T1000 (cell line): ENCODE measurements around the gene NPSR1.
"Not testable (repeated sequence)": the region's sequence is repeated elsewhere in the genome, so short reads cannot be mapped to it uniquely, and the experiment has no call there.

Source experiments
- DNase-seq: peaks from one replicate; lab custom pipeline; 2025; ENCODE audit warnings: mixed read lengths; lab: John Stamatoyannopoulos, UW

Gene NPSR1

DNA sequence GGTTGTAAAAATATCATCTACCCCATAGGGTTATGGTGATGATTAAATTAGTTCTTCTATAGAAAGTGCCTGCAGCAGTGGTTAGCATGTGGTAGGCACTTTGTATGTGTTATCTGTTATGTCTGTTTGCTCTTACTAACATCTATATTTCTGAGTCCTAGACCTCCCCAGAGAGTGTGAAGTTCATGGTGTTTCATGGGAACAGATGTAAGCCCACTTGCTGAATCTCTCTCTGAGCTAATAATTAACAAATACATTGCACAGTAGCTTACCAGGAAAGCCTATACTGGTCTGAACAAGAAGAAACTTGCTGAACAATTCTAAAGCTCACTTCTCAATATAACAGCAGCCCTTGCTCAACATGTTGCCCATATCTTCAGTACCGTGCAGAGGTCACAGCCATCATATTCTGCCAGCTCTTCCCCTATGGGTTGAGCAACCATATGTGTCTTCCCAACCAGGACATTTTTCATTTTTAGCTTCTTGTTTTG is 100.1 kb downstream of the NPSR1 start:
- no peak for DNase-seq

DNA sequence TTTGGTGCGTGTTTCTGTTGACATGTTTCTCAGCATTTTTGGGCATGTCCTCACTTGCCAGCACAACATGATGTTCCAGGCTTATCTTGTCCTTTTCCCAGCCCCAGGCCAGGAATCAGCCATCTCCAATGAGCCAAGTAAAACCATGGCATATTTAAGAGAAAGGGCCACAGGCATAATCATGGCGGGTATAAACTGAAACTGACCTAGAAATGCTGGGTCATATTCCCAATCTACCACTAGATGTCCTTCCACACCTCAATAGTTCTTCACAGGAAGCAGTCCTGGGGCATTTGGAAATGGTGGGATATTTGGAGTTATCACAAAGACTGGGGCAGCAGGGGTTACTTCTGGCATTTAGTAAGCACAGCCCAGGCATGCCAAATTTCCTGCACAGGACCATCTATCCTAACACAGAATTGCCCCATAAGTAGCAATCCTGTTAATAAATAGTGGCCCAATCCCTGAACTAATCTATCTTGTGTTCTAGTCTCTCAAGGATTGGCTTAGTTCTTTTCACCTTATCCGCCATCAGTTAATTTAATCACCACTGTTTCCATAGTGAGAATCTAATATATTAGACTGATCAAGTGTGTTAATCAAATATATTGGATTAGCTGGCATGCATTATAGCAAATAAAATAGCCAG is 101.6 kb downstream of the NPSR1 start:
- DNase-seq: no peak

DNA sequence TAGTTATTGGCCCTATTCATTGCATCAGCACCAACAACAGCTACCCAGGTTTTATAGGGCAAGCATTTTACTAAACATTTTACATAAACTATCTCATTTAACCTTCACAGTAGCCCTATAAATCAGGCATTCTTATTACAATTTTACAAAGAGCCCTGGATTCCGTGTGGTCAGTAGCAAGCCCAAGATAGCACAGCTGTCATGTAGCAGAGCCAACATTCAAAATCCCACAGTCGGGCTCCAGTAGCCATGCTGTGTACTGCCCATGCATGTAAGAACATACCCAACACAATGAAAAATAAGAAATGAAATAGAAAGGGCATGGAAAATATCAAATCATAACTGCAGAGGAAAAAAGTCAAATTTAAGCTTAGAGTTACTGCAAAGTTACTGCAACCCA is 102.3 kb downstream of the NPSR1 start:
- no peak for DNase-seq

GRCh38 chr7:34761206-34761605 is 103.2 kb downstream of the NPSR1 start:
- no peak for DNase-seq

DNA sequence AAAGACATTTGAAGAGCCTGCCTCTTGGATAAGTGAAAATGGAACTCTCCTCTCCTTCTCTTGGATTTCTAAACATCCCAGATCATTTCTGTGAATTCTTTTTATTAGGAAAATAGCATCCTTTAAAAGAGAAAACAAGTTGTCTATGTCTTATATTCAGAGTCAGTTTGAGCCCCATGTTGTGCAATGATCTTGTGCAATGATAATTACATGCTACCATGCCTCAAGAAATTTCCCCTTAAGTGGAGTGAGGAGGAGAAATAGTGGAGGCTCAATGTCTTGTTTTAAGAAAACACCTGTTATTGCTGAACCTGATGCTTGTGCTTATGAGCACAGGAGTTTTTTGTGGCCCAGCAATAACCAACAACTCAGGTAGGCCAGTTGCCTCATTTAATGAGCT is 103.6 kb downstream of the NPSR1 start:
- no peak for DNase-seq

- DNase-seq: no peak
These were observed 104.7 kb downstream of the NPSR1 start for GRCh38 chr7:34762764-34763163.

GRCh38 chr7:34772296-34772938 is 114.4 kb downstream of the NPSR1 start:
- DNase-seq: no peak

DNA sequence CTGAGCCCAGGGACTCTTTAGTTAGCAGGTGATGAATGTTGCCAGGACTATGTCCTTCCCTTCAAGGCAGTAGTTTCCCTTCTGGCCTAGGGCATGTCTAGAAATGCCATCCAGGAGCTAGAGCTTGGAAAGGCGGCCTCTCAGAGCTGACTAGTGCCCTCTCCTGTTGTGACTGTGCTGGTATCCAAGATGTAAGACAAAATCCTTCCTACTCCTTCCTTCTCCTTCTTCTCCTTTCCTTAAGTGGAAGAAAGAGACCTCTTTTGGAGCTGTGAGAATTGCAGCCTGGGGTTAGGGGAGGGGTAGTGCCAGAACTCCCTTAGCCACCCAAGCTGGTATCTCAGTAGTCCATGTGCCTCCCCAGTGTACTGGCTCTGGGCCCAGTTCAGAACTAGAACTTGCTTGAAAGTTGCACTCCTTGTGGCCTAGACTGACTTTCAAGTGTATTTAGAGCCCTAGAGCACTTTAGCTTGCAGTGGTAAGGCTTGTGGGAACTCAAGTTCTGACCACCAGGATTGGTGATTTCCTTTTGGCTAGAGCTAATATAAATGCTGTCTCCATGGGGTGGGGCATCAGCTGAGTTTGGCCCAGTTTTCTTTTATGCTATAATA is 118.8 kb downstream of the NPSR1 start:
- DNase-seq: no peak

DNA sequence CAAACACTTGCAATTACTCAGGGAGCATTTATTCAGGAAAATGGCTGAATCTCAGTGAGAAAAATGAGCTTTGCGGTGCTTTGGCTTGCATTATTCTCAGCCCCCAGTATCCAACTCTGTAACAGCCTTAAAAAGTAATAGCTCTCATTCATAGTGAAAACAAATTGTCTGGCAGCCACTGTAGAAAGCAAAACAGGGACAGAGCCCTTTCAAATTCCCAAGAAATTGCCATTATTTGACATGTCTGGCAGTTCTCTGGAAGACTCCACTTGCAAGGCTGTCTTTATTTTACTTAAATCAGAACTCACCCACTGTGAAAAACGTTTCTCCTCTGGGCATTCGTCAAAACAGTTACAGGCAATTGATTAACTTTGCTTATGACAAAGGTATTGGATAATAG is 122.5 kb downstream of the NPSR1 start:
- DNase-seq: no peak

DNA sequence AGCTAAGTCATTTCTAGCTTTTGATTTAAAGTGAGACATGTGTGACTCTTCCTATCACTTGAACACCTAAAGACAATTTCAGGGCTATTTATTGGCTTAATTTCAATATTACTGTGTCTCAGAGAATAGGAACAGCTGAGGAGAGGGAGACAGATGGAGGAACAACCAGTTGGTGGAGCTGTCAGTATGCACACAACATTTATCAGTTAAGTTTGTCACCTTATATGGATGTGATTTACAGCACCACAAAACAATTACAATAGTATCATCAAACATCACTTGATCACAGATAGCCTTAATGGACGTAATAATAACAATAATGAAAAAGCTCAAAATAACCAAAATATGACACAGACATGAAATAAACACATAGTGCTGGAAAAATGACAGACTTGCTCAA is 129.6 kb downstream of the NPSR1 start:
- DNase-seq: no peak

DNA sequence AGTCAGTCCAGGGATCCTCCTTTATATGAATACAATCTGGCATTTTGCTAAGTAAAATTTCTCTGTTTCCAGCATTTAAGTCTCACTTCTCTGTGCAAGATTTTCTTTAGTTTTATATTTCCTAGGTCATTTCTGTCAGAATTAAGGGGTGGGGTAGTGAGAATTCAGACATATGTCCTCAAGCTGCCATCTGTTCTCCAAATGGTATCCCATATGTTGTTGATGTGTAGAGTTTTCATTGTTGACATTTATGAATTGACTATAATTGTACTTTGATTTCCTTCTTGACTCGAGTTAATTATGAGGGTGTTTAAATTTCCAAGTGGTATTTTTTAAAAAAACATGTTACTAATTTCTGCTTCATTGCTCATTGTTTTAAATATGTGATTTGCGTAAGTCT is 148.8 kb downstream of the NPSR1 start:
- no peak for DNase-seq

- DNase-seq: no peak
These were observed 149.7 kb downstream of the NPSR1 start for GRCh38 chr7:34807548-34808340.

DNA sequence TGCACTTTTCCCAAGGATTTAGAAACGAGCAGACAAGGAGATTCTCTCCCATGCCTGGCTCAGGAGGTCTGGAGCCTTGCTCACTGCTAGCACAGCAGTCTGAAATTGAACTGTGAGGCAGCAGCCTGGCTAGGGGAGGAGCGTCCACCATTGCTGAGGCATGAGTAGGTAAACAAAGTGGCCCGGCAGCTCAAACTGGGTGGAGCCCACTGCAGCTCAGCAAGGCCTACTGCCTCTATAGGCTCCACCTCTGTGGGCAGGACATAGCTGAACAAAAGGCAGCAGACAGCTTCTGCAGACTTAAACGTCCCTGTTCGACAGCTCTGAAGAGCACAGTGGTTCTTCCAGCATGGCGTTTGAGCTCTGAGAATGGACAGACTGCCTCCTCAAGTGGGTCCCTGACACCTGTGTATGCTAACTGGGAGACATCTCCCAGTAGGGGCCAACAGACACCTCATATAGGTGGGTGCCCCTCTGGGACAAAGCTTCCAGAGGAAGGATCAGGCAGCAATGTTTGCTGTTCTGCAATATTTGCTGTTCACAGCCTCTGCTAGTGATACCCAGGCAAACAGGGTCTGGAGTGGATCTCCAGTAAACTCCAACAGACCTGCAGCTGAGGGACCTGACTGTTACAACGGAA is 156.3 kb downstream of the NPSR1 start:
- DNase-seq: not testable (repeated sequence)

- no peak for DNase-seq
These were observed 164.0 kb downstream of the NPSR1 start for GRCh38 chr7:34821932-34822558.

- DNase-seq: no peak
These were observed 165.7 kb downstream of the NPSR1 start for GRCh38 chr7:34823650-34824258.

GRCh38 chr7:34825221-34825620 is 167.2 kb downstream of the NPSR1 start:
- DNase-seq: no peak

DNA sequence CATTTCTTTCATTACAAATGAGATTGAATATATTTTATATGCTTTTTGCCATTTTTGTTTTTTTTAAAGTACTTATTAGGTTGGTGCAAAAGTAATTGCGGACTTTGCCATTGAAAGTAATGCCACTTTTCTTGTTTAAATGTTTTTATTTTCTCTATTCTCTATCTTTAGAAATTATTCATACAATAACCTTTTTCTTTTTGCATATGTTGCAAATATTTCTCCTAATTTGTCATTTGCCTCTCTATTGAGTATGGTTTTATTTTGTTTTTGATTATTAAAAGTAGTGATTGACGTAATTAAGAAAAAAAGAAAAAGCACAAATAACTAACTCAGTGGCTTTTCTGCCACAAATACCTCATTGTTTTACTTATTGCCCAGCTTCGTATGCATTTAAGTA is 172.4 kb downstream of the NPSR1 start:
- no peak for DNase-seq

GRCh38 chr7:34831436-34831835 is 173.4 kb downstream of the NPSR1 start:
- DNase-seq: no peak

GRCh38 chr7:34832020-34832419 is 174.0 kb downstream of the NPSR1 start:
- no peak for DNase-seq

DNA sequence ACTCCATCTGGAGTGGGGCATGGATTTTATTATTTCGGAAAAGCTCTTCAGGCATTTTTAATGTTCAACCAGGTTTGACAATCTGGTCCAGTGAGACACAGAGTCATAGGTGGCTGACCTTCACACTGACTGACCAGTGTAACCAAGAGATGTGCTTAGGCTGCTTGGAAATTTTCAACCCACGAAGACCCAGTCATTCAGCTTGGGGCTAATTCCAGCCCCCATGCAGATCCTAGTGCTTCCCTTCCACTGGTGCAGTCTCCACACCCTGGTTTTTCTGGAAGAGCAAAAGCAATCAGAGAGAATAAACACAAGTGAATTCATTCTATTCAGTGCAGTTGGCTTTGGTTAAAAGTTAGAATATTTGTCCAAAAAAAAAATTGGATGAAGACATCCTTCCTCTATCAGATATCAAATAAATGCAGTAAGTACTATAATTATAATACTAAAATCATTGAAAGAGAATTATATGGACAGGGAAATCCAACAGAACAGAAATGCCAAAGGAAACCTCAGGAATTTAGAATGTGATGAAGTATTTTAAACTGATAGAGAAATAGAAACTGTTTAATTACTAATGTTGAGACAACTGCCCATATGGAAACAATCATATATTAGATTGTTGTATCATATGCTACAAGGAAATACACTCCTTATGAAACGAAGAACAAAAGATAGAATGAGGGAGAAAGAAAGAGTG is 178.0 kb downstream of the NPSR1 start:
- no peak for DNase-seq

DNA sequence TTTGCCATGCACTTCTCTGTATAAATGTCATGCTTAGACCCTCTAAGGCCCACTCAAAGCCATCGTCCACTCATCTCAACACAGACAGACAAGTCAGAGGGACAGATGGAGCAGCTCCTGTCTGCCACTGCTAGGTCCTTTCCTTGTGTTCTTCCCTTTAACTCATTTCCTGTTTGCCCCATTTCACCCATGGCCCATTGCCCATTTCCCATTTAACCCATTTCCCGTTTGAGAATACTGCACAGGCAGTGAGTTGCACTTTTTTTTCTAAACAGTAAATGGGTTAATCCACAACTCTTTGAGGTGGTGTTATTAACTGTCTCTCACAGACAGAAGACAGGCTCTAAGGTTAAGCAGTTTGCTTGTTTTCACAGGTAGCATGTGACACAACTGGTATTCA is 179.3 kb downstream of the NPSR1 start:
- no peak for DNase-seq
